T-helper 17 cell (primary cell): Measurements from ENCODE around the gene ANKS1B. TPM values are rescaled to one million over a fixed set of nuclear protein-coding genes. Genes with fewer than 3 reads are reported as not detected.
A peak's percentile ranks its signal among the peaks of the same experiment; 100 is the strongest.

ENCODE experiments used
- ATAC-seq: fragments of 150-1000 bp; cut with Tn5 transposase; 2 replicates; pipeline ENCODE4 v1.10.0; 2021; ENCODE audit warnings: mild to moderate bottlenecking, moderate library complexity
- DNase-seq, 3 donors: peaks; one replicate each; pipeline versions ENCODE4 v3.0.0 to v3.0.0-alpha.2; 2020 to 2021
- H3K9me3 ChIP-seq: one replicate; pipeline ENCODE4 v1.7.0; 2013; ENCODE audit warnings: low read length, mild to moderate bottlenecking; ENCODE audit not compliant: control insufficient read depth, poor library complexity, severe bottlenecking
- H3K27ac Mint-ChIP-seq: one replicate; pipeline ENCODE4 v1.8.0; 2022; ENCODE audit warnings: mild to moderate bottlenecking, moderate library complexity, mixed read lengths
- H3K27me3 Mint-ChIP-seq: one replicate; pipeline ENCODE4 v1.8.0; 2022; ENCODE audit warnings: mixed read lengths
- H3K36me3 Mint-ChIP-seq: one replicate; pipeline ENCODE4 v1.8.0; 2022; ENCODE audit warnings: low read depth, mixed read lengths
- H3K4me1 Mint-ChIP-seq: one replicate; pipeline ENCODE4 v1.8.0; 2022; ENCODE audit warnings: mild to moderate bottlenecking, mixed read lengths
- H3K4me3 Mint-ChIP-seq: one replicate; pipeline ENCODE4 v1.8.0; 2022; ENCODE audit warnings: mild to moderate bottlenecking, moderate library complexity, mixed read lengths
- total RNA-seq, 4 donors: library from RNA in 2 of 4; stranded (reverse) in 2 of 4; gene quantifications; one replicate each; pipeline ENCODE4 v1.2.3 and lab custom pipeline; 2022 to 2026

ANKS1B gene
- total RNA-seq, 2 donors from 2014 or later, result 0.35 to 1.2 TPM

GRCh38 chr12:98733667-98734350 lies 1250.9 kb downstream of the ANKS1B start:
- no peak for ATAC-seq
- Mint-ChIP-seq H3K4me1 (peaks cover 11% of the 10 kb centered on the region), H3K36me3 (peaks cover 9% of the 10 kb centered on the region), H3K4me3 (no peak overlapping the region), H3K27ac (no peak overlapping the region), H3K27me3 (no peaks in the 10 kb centered on the region)
- H3K9me3 ChIP-seq, result no peaks in the 10 kb centered on the region
- no peak for DNase-seq

GRCh38 chr12:98730412-98730811 lies 1254.3 kb downstream of the ANKS1B start:
- H3K36me3 Mint-ChIP-seq, result peaks cover 5% of the 10 kb centered on the region
- no peaks in the 10 kb centered on the region for H3K27me3 Mint-ChIP-seq
- H3K9me3 ChIP-seq, result no peaks in the 10 kb centered on the region
- DNase-seq (no peak), ATAC-seq (no peak)
- H3K4me3 Mint-ChIP-seq, result no peak overlapping the region
- H3K4me1 Mint-ChIP-seq, result peaks cover 4% of the 10 kb centered on the region
- H3K27ac Mint-ChIP-seq, result no peak overlapping the region

- no peak overlapping the region for H3K27ac Mint-ChIP-seq
- no peaks in the 10 kb centered on the region for H3K27me3 Mint-ChIP-seq
- peaks cover 10% of the 10 kb centered on the region for H3K36me3 Mint-ChIP-seq
- no peaks in the 10 kb centered on the region for H3K9me3 ChIP-seq
- DNase-seq (no peak), ATAC-seq (no peak)
- H3K4me1 Mint-ChIP-seq, result peaks cover 12% of the 10 kb centered on the region
- H3K4me3 Mint-ChIP-seq, result no peak overlapping the region
Observed at GRCh38 chr12:98727196-98727595, 1257.5 kb downstream of the ANKS1B start.

- Mint-ChIP-seq H3K27ac (peak overlapping the region; percentile 88), H3K36me3 (peaks cover 13% of the 10 kb centered on the region), H3K27me3 (no peaks in the 10 kb centered on the region), H3K4me1 (peaks cover 14% of the 10 kb centered on the region), H3K4me3 (no peak overlapping the region)
- ATAC-seq (peak; percentile 77), DNase-seq (peak in 1 of 3 donors; percentile 34)
- H3K9me3 ChIP-seq, result no peaks in the 10 kb centered on the region
Observed at GRCh38 chr12:98725476-98726247, 1259.1 kb downstream of the ANKS1B start.

GRCh38 chr12:98724384-98725155 lies 1260.2 kb downstream of the ANKS1B start:
- Mint-ChIP-seq H3K27ac (peak overlapping the region; percentile 88), H3K4me3 (no peak overlapping the region), H3K27me3 (no peaks in the 10 kb centered on the region), H3K4me1 (peaks cover 15% of the 10 kb centered on the region), H3K36me3 (peaks cover 14% of the 10 kb centered on the region)
- ATAC-seq, result no peak
- no peaks in the 10 kb centered on the region for H3K9me3 ChIP-seq
- no peak for DNase-seq

GRCh38 chr12:98721204-98721702 lies 1263.5 kb downstream of the ANKS1B start:
- Mint-ChIP-seq H3K27me3 (no peaks in the 10 kb centered on the region), H3K4me1 (peaks cover 18% of the 10 kb centered on the region), H3K36me3 (peaks cover 17% of the 10 kb centered on the region), H3K4me3 (peak overlapping the region; percentile 25), H3K27ac (no peak overlapping the region)
- DNase-seq (no peak), ATAC-seq (no peak)
- H3K9me3 ChIP-seq, result no peaks in the 10 kb centered on the region

GRCh38 chr12:98719515-98720504 lies 1264.9 kb downstream of the ANKS1B start:
- DNase-seq, result no peak
- Mint-ChIP-seq H3K4me3 (no peak overlapping the region), H3K4me1 (peaks cover 15% of the 10 kb centered on the region), H3K27me3 (no peaks in the 10 kb centered on the region), H3K27ac (no peak overlapping the region), H3K36me3 (peaks cover 21% of the 10 kb centered on the region)
- no peaks in the 10 kb centered on the region for H3K9me3 ChIP-seq
- ATAC-seq, result no peak

- no peak overlapping the region for H3K27ac Mint-ChIP-seq
- peaks cover 12% of the 10 kb centered on the region for H3K4me1 Mint-ChIP-seq
- peaks cover 20% of the 10 kb centered on the region for H3K36me3 Mint-ChIP-seq
- no peak overlapping the region for H3K4me3 Mint-ChIP-seq
- no peaks in the 10 kb centered on the region for H3K27me3 Mint-ChIP-seq
- no peak for ATAC-seq
- no peak for DNase-seq
- no peaks in the 10 kb centered on the region for H3K9me3 ChIP-seq
Observed at GRCh38 chr12:98714426-98714825, 1270.3 kb downstream of the ANKS1B start.

- no peak for ATAC-seq
- Mint-ChIP-seq H3K4me3 (no peak overlapping the region), H3K36me3 (peaks cover 21% of the 10 kb centered on the region), H3K27ac (peak overlapping the region; percentile 9), H3K27me3 (no peaks in the 10 kb centered on the region), H3K4me1 (peaks cover 15% of the 10 kb centered on the region)
- H3K9me3 ChIP-seq, result no peaks in the 10 kb centered on the region
- DNase-seq, result no peak
Observed at GRCh38 chr12:98709022-98709421, 1275.7 kb downstream of the ANKS1B start.

GRCh38 chr12:98701166-98701565 lies 1283.6 kb downstream of the ANKS1B start:
- no peak for ATAC-seq
- Mint-ChIP-seq H3K36me3 (peaks cover 5% of the 10 kb centered on the region), H3K4me3 (no peak overlapping the region), H3K27me3 (no peaks in the 10 kb centered on the region), H3K4me1 (peaks cover 9% of the 10 kb centered on the region), H3K27ac (no peak overlapping the region)
- DNase-seq, result no peak
- H3K9me3 ChIP-seq, result no peaks in the 10 kb centered on the region

- H3K27me3 Mint-ChIP-seq, result no peaks in the 10 kb centered on the region
- H3K36me3 Mint-ChIP-seq, result peaks cover 6% of the 10 kb centered on the region
- ATAC-seq, result no peak
Observed at GRCh38 chr12:98699586-98699985, 1285.2 kb downstream of the ANKS1B start.

More at GRCh38 chr12:98699586-98699985, 1285.2 kb downstream of the ANKS1B start:
- peaks cover 9% of the 10 kb centered on the region for H3K4me1 Mint-ChIP-seq
- no peak overlapping the region for H3K4me3 Mint-ChIP-seq
- no peak overlapping the region for H3K27ac Mint-ChIP-seq
- DNase-seq, result no peak
- H3K9me3 ChIP-seq, result no peaks in the 10 kb centered on the region
